SU-DHL-6 (cell line): ENCODE data around the gene XPO6.

Source experiments
- CTCF ChIP-seq: fragments of 200-600 bp; sonication (generic); IDR thresholded peaks from one replicate; pipeline ENCODE4 v1.5.1; 2017; ENCODE audit warnings: antibody characterized with exemption, mild to moderate bottlenecking, low read length, moderate library complexity; ENCODE audit not compliant: insufficient read depth, poor library complexity, severe bottlenecking
- EZH2phosphoT487 ChIP-seq: fragments of 200-600 bp; sonication (generic), shearing (Covaris generic); conservative IDR thresholded peaks from 2 replicates; pipeline ENCODE4 v1.6.1; 2018; ENCODE audit warnings: mild to moderate bottlenecking, antibody characterized with exemption, low read length, moderate library complexity, mixed read lengths

DNA sequence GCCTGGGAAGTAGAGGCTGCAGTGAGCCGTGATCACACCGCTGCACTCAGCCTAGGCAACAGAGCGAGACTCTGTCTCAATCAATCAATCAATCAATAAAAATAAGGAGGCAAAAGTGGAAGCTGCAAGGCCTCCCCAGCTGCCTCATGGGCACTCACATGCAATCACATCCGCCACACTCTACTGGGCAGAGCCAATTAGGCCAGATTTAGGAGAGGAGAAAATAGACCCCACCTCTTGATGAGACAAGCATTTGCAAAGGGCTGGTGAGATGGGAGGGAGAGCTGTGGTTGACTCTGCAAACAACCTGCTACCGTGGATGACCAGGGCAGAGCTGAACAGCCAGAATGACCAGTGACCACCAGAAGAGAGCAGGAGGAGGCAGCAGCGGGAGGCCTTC, 133.5 kb downstream of the XPO6 start:
- TF ChIP-seq CTCF (no peak), EZH2phosphoT487 (no peak)
